Fibroblast of villous mesenchyme (primary cell): ENCODE measurements around the gene ACO1. TPM values are rescaled to one million over a fixed set of nuclear protein-coding genes. Genes with fewer than 3 reads are reported as not detected.

Experiments
- DNase-seq: peaks from one replicate; pipeline ENCODE4 v3.0.0-alpha.2; 2010; ENCODE audit warnings: low read depth
- H3K4me3 ChIP-seq: 2 replicates; pipeline ENCODE4 v1.5.1; 2011; ENCODE audit warnings: low read depth, mild to moderate bottlenecking, low read length
- CTCF ChIP-seq: IDR thresholded peaks from 2 replicates; pipeline ENCODE4 v1.5.1; 2012; ENCODE audit warnings: low read depth, mild to moderate bottlenecking, low read length; ENCODE audit not compliant: insufficient read depth
- total RNA-seq: library from RNA; depleted of rRNA; stranded (reverse); fragments of >200 nt; gene quantifications from 2 replicates; pipeline ENCODE4 v1.2.3, GENCODE V29; 2012

ACO1 gene
- total RNA-seq, 1 donor = 155 TPM

GRCh38 chr9:32380944-32381343 is 3.5 kb upstream of the ACO1 start:
- H3K4me3 ChIP-seq = no peak overlapping the region
- DNase-seq = no peak
- no peak for TF ChIP-seq CTCF

- no peak for DNase-seq
- no peak for TF ChIP-seq CTCF
- H3K4me3 ChIP-seq = no peak overlapping the region
Observed at GRCh38 chr9:32382565-32383320, 1.7 kb upstream of the ACO1 start.

DNA sequence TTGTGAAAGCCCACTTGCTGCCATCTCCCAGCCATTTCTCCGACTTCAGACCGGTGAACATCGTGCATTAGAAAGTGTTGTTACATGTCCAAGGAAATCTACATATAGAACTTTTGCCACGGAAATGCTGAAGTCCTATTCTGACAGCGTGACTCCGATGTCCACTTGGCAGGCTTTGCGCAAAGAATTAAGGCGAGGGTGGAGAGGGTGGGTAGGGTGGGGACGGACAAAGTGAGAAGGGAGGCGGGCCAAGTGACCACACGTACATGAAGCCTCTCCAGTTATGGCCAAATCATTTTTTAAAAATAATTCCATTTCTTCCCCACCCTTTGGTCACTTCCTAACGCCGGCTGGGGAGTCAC is 460 bp upstream of the ACO1 start:
- H3K4me3 ChIP-seq = peak overlapping the region; percentile 86
- no peak for DNase-seq
- no peak for TF ChIP-seq CTCF

DNA sequence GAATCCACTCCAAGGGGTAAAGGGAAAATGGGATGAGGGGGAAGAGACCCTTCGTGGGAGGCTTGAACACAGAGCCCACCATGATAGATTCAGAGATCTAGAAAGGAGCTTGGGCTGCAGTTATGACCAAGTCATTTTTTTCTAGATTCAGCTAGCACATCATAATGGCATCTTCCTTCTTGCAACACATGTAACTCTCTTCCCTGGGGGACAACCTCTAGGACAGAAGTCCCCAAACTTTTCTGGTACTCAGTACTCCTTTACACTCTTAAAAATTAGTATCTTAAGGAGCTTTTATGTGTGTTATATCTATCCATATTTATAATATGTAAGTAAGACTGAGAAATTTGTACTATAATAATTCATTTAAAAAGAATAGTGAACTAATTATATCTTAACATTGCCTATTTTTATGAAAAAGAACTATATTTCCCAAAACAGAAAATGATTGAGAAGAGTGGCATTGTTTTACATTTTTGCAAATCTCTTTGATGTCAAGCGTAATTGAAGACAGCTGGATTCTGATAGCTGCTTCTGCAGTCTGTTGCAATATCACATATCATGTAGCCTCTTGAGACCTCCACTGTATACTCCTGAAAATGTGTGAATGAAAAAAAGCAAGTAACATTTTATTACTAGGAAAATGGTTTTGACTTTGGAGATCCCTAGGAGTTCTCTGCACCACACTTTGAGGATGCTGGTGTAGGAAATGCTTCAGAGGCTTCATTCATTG is 875 bp downstream of the ACO1 start:
- DNase-seq = no peak

DNA sequence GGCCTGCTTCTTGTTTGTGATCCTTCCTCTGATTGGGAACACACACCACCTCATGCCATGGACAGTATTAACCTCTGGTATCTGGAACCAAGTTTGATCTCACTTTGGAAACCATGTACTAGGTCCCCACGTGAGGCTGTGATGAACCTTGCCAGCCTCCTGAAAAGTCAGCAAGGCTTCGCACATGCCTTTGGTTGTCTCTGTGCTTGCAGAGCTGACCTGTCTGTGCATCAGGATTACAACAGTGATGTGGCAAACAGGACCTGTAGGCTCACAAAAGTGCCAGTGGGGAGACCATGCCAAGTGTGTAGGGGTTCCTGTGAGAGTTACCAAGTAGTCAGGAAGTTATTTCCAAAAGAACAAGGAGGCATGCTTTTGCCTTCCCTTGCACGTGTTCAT is 1.4 kb downstream of the ACO1 start:
- no peak for DNase-seq
- peak overlapping the region; percentile 86 for H3K4me3 ChIP-seq
- no peak for TF ChIP-seq CTCF

More for the DNA sequence above, 875 bp downstream of the ACO1 start:
- H3K4me3 ChIP-seq = peak overlapping the region; percentile 86
- no peak for TF ChIP-seq CTCF

DNA sequence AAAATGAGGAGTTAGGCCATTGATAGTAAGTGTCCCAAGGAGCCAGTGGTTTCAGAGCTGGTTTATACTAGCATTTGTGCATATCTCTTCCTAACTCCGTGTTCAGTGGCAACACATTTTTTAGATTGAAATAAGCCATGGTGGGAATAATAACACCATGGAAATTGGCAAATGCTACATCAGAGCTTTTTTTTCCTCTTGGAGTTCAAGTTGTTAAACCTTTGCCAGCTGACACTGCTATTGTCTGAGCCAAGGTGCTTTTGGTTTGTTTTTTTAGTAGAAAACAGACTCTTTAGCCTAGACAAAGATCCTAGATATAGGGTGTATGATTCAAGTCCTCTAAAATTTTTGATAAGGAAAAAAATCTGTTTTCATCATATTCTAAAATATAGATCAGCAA is 2.8 kb downstream of the ACO1 start:
- no peak for DNase-seq
- no peak for TF ChIP-seq CTCF
- no peak overlapping the region for H3K4me3 ChIP-seq

GRCh38 chr9:32389365-32389764 is 4.9 kb downstream of the ACO1 start:
- TF ChIP-seq CTCF = no peak
- no peak overlapping the region for H3K4me3 ChIP-seq
- DNase-seq = no peak
